ENCODE results near the gene SEMA5A.

Gene SEMA5A

GRCh38 chr5:9474219-9475002 lies 71.5 kb downstream of the SEMA5A start:
- no peak overlapping the region for H3K4me3 ChIP-seq (ENCODE audit: low read depth, low read length)
- TF ChIP-seq CTCF (IDR thresholded peaks at IDR 0.05; ENCODE audit: control insufficient read depth, extremely low read depth, insufficient read depth) = no peak
- no peak for DNase-seq (ENCODE audit: low read depth)

GRCh38 chr5:9473624-9474023 lies 72.3 kb downstream of the SEMA5A start:
- DNase-seq (ENCODE audit: low read depth) = no peak
- no peak overlapping the region for H3K4me3 ChIP-seq (ENCODE audit: low read depth, low read length)
- no peak for TF ChIP-seq CTCF (IDR thresholded peaks at IDR 0.05; ENCODE audit: control insufficient read depth, extremely low read depth, insufficient read depth)

GRCh38 chr5:9470410-9470809 lies 75.5 kb downstream of the SEMA5A start:
- no peak for DNase-seq (ENCODE audit: low read depth)
- TF ChIP-seq CTCF (IDR thresholded peaks at IDR 0.05; ENCODE audit: control insufficient read depth, extremely low read depth, insufficient read depth) = no peak
- no peak overlapping the region for H3K4me3 ChIP-seq (ENCODE audit: low read depth, low read length)

- H3K4me3 ChIP-seq (ENCODE audit: low read depth, low read length) = no peak overlapping the region
- no peak for DNase-seq (ENCODE audit: low read depth)
- no peak for TF ChIP-seq CTCF (IDR thresholded peaks at IDR 0.05; ENCODE audit: control insufficient read depth, extremely low read depth, insufficient read depth)
These were observed 77.9 kb downstream of the SEMA5A start for GRCh38 chr5:9468060-9468388.

- no peak for TF ChIP-seq CTCF (IDR thresholded peaks at IDR 0.05; ENCODE audit: control insufficient read depth, extremely low read depth, insufficient read depth)
- no peak overlapping the region for H3K4me3 ChIP-seq (ENCODE audit: low read depth, low read length)
- DNase-seq (ENCODE audit: low read depth) = no peak
These were observed 78.4 kb downstream of the SEMA5A start for GRCh38 chr5:9467199-9468059.

GRCh38 chr5:9466697-9467096 lies 79.2 kb downstream of the SEMA5A start:
- H3K4me3 ChIP-seq (ENCODE audit: low read depth, low read length) = no peak overlapping the region
- no peak for TF ChIP-seq CTCF (IDR thresholded peaks at IDR 0.05; ENCODE audit: control insufficient read depth, extremely low read depth, insufficient read depth)
- no peak for DNase-seq (ENCODE audit: low read depth)

All from LNCaP clone FGC (cell line).